ENCODE measurements around the gene UBE2S. TPM values are rescaled to one million over a fixed set of nuclear protein-coding genes. Genes with fewer than 3 reads are reported as not detected.

UBE2S gene
- total RNA-seq, 1 experiment from 2014 or later, result 635 TPM

DNA sequence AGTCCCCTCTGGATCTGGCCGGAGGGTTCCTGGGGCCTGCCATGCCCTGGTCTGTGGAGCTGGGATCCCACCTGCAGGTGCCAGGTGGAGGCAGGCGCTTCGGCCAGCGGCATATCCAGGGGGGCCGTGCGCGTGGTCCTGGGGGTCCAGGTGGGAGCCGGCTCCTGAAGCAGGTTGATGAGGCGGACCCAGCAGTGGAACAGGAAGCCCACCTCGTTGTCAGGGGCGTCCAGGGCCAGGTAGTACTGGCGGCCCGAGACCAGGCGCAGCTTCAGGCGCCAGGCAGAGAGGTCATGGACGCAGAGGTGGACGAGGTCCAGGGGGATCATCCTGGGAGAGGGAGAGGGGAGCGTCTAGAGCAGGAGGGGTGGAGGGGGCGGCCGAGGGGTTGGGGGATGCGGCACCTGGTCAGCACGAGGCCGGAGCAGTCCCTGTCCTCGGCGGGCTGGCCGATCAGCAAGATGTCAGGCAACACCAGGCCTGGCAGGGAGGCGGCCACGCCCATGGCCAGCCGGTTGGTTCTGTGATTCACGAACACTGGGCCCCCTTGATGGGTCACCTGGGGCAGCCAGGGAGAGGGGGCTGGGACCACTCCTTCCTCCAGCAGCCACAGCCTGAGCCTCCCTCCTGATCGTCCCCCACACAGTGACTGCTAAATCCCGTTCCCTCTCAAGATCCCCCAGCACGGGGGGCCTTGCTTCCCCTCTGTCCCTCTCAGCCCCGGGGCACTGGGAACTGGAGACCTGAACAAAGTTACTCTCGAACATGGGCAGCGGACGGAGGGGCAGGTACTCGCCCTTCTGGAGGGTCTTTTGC is 45.2 kb downstream of the UBE2S start:
- intact Hi-C loops (cut with micrococcal nuclease; ENCODE audit: unreplicated experiment) (no loop called here), in situ Hi-C loops (cut with HindIII; ENCODE audit: low pct_unique_long_range_greater_than_20kb, low sequenced_read_pairs) (no loop called here)
- Histone ChIP-seq H3K27ac (ENCODE audit: low read length) (no peak overlapping the region), H3K27me3 (ENCODE audit: control insufficient read depth, insufficient read depth, low read length) (no peaks in the 10 kb centered on the region), H3K4me1 (ENCODE audit: control insufficient read depth, insufficient read depth, low read length) (peaks cover 5% of the 10 kb centered on the region; the same call in 1 of the 2 replicates), H3K36me3 (ENCODE audit: control insufficient read depth, insufficient read depth, low read length) (no peaks in the 10 kb centered on the region), H3K4me3 (ENCODE audit: low read depth in 2 of 2, low read length in 2 of 2) (no peak overlapping the region), H3K9me3 (ENCODE audit: control insufficient read depth, insufficient read depth, low read depth, low read length) (no peaks in the 10 kb centered on the region)
- DNase-seq (ENCODE audit: low read depth, low spot score) (no peak), ATAC-seq (no peak)
- CTCF ChIA-PET, result no interaction called here
- no TSS peak for BruUV-seq (replicated peaks)
- POLR2A ChIA-PET, result no interaction called here
- TF ChIP-seq CTCF (IDR thresholded peaks at IDR 0.05), result no peak
- no peak for TF ChIP-seq POLR2AphosphoS5 (IDR thresholded peaks at IDR 0.05; ENCODE audit: low read depth, low read length)
- no peak for TF ChIP-seq TCF7L2 (IDR thresholded peaks at IDR 0.05; ENCODE audit: low read depth, low read length)
- no peak for TF ChIP-seq SIN3A (IDR thresholded peaks at IDR 0.05; ENCODE audit: borderline replicate concordance, insufficient read depth, low read depth, low read length)
- TF ChIP-seq, protein P1, sequence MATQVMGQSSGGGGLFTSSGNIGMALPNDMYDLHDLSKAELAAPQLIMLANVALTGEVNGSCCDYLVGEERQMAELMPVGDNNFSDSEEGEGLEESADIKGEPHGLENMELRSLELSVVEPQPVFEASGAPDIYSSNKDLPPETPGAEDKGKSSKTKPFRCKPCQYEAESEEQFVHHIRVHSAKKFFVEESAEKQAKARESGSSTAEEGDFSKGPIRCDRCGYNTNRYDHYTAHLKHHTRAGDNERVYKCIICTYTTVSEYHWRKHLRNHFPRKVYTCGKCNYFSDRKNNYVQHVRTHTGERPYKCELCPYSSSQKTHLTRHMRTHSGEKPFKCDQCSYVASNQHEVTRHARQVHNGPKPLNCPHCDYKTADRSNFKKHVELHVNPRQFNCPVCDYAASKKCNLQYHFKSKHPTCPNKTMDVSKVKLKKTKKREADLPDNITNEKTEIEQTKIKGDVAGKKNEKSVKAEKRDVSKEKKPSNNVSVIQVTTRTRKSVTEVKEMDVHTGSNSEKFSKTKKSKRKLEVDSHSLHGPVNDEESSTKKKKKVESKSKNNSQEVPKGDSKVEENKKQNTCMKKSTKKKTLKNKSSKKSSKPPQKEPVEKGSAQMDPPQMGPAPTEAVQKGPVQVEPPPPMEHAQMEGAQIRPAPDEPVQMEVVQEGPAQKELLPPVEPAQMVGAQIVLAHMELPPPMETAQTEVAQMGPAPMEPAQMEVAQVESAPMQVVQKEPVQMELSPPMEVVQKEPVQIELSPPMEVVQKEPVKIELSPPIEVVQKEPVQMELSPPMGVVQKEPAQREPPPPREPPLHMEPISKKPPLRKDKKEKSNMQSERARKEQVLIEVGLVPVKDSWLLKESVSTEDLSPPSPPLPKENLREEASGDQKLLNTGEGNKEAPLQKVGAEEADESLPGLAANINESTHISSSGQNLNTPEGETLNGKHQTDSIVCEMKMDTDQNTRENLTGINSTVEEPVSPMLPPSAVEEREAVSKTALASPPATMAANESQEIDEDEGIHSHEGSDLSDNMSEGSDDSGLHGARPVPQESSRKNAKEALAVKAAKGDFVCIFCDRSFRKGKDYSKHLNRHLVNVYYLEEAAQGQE (IDR thresholded peaks at IDR 0.05; ENCODE audit: insufficient read depth in 1 of 2, low read depth in 2 of 2, low read length in 1 of 2), result no peak

GRCh38 chr19:55360902-55361301 is 46.7 kb downstream of the UBE2S start:
- Histone ChIP-seq H3K36me3 (ENCODE audit: control insufficient read depth, insufficient read depth, low read length) (no peaks in the 10 kb centered on the region), H3K27ac (ENCODE audit: low read length) (no peak overlapping the region), H3K9me3 (ENCODE audit: control insufficient read depth, insufficient read depth, low read depth, low read length) (no peaks in the 10 kb centered on the region), H3K27me3 (ENCODE audit: control insufficient read depth, insufficient read depth, low read length) (no peaks in the 10 kb centered on the region), H3K4me1 (ENCODE audit: control insufficient read depth, insufficient read depth, low read length) (peaks cover 5% of the 10 kb centered on the region; the same call in 1 of the 2 replicates), H3K4me3 (ENCODE audit: low read depth in 2 of 2, low read length in 2 of 2) (no peak overlapping the region)
- ChIA-PET POLR2A (no interaction called here), CTCF (interaction anchor here (0.6 kb wide), 1 partner anchor 13 kb away, joined by 6 read pairs; no protein-coding TSS in a partner anchor)
- TF ChIP-seq SIN3A (IDR thresholded peaks at IDR 0.05; ENCODE audit: borderline replicate concordance, insufficient read depth, low read depth, low read length), result no peak
- intact Hi-C loops (cut with micrococcal nuclease; ENCODE audit: unreplicated experiment) (no loop called here), in situ Hi-C loops (cut with HindIII; ENCODE audit: low pct_unique_long_range_greater_than_20kb, low sequenced_read_pairs) (no loop called here)
- ATAC-seq (0 out of 2 replicates have a peak, but pooled peaks have one; percentile 5), DNase-seq (ENCODE audit: low read depth, low spot score) (no peak)
- BruUV-seq (replicated peaks), result no TSS peak
